Measurements from ENCODE around the gene PRKG2.

PRKG2 gene

DNA sequence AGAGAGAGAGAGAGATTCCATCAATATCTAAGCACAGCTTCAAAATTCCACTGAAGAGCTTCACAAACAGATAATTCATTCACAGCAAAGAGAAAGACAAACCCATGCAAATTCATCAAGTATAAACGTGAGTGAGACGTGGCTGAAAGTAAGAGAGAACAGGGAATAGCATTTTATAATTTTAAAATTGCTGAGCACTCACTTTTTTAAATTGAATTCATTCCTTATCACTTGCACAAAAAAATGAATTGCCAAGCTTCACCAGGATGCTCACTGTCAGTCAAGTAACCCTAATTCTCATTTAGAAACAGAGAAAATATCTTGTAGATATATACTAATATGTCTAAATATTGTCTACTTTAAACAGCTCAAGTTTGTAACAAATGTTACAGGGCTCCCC, 144.0 kb downstream of the PRKG2 start:
- no peaks in the 10 kb centered on the region for H3K9me3 Mint-ChIP-seq
- H3K36me3 Mint-ChIP-seq (ENCODE audit: low read depth): no peaks in the 10 kb centered on the region
- no peaks in the 10 kb centered on the region for H3K4me1 Mint-ChIP-seq
- H3K27ac Mint-ChIP-seq: no peak overlapping the region
- no peak for TF ChIP-seq CTCF (IDR thresholded peaks at IDR 0.05; ENCODE audit: unreplicated experiment in 3 of 3)
- H3K27me3 Mint-ChIP-seq (ENCODE audit: low read depth): peaks cover 6% of the 10 kb centered on the region
- H3K4me3 Mint-ChIP-seq: no peak overlapping the region

GRCh38 chr4:81069706-81070331, 145.2 kb downstream of the PRKG2 start:
- peaks cover 6% of the 10 kb centered on the region for H3K27me3 Mint-ChIP-seq (ENCODE audit: low read depth)
- no peak overlapping the region for H3K4me3 Mint-ChIP-seq
- H3K27ac Mint-ChIP-seq: no peak overlapping the region
- H3K36me3 Mint-ChIP-seq (ENCODE audit: low read depth): no peaks in the 10 kb centered on the region
- no peaks in the 10 kb centered on the region for H3K9me3 Mint-ChIP-seq
- no peaks in the 10 kb centered on the region for H3K4me1 Mint-ChIP-seq
- TF ChIP-seq CTCF (IDR thresholded peaks at IDR 0.05; ENCODE audit: unreplicated experiment in 3 of 3): peak; percentile 86 to 94 (median 93)

- Mint-ChIP-seq H3K9me3 (no peaks in the 10 kb centered on the region), H3K4me3 (no peak overlapping the region), H3K4me1 (no peaks in the 10 kb centered on the region), H3K36me3 (ENCODE audit: low read depth) (no peaks in the 10 kb centered on the region), H3K27ac (peak overlapping the region in 1 of 3 experiments; percentile 45), H3K27me3 (ENCODE audit: low read depth) (peaks cover 10% of the 10 kb centered on the region)
- no peak for TF ChIP-seq CTCF (IDR thresholded peaks at IDR 0.05; ENCODE audit: unreplicated experiment in 3 of 3)
Measured at GRCh38 chr4:81065446-81065845, 149.6 kb downstream of the PRKG2 start.

GRCh38 chr4:81062001-81062400, 153.0 kb downstream of the PRKG2 start:
- H3K36me3 Mint-ChIP-seq (ENCODE audit: low read depth): no peaks in the 10 kb centered on the region
- no peak for TF ChIP-seq CTCF (IDR thresholded peaks at IDR 0.05; ENCODE audit: unreplicated experiment in 3 of 3)
- H3K4me3 Mint-ChIP-seq: no peak overlapping the region
- H3K27ac Mint-ChIP-seq: no peak overlapping the region
- peaks cover 4% of the 10 kb centered on the region for H3K27me3 Mint-ChIP-seq (ENCODE audit: low read depth)
- no peaks in the 10 kb centered on the region for H3K9me3 Mint-ChIP-seq
- H3K4me1 Mint-ChIP-seq: no peaks in the 10 kb centered on the region

- Mint-ChIP-seq H3K9me3 (no peaks in the 10 kb centered on the region), H3K4me3 (no peak overlapping the region), H3K36me3 (ENCODE audit: low read depth) (no peaks in the 10 kb centered on the region), H3K4me1 (no peaks in the 10 kb centered on the region), H3K27me3 (ENCODE audit: low read depth) (peaks cover 4% of the 10 kb centered on the region), H3K27ac (no peak overlapping the region)
- no peak for TF ChIP-seq CTCF (IDR thresholded peaks at IDR 0.05; ENCODE audit: unreplicated experiment in 3 of 3)
Measured at GRCh38 chr4:81061344-81061730, 153.7 kb downstream of the PRKG2 start.

DNA sequence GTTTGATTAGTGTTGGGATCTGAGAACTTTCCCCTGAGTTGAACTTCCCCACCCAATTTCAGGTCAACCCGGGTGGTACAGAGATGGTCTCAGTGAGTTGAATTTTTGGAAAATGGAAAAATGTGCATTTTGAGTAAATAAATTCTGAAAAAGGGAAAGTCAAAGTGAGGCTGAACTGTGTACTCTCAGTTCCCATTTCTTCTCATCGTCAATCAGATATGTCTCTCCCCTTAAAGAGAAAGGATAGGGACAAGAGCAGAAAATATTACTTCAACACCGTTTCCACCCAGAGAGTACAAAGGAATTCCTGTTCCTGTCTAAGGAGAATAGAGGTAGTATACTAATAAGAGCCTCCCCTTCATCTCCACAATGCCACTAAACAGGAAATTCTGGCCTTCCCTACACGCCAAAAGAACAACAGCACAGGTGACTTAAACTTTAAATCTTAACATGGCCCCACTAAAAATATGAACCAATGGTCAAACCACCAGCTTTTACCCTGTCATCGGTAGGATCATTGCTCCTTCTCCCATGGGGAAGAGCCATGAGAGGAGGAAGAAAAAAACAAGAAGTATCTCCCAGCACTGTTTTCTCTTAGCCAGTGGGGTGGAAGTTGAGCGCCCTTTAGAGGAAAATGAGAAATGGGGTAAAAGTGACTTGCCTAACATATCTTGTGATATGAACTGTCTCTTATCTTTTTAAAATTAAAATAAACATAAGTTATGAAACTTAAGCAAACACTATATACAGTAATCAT, 154.3 kb downstream of the PRKG2 start:
- no peaks in the 10 kb centered on the region for H3K36me3 Mint-ChIP-seq (ENCODE audit: low read depth)
- H3K9me3 Mint-ChIP-seq: no peaks in the 10 kb centered on the region
- H3K27ac Mint-ChIP-seq: no peak overlapping the region
- no peaks in the 10 kb centered on the region for H3K4me1 Mint-ChIP-seq
- no peak overlapping the region for H3K4me3 Mint-ChIP-seq
- H3K27me3 Mint-ChIP-seq (ENCODE audit: low read depth): peaks cover 4% of the 10 kb centered on the region
- no peak for TF ChIP-seq CTCF (IDR thresholded peaks at IDR 0.05; ENCODE audit: unreplicated experiment in 3 of 3)
